SK-N-SH (cell line): Measurements from ENCODE around the gene CDH22. TPM values are rescaled to one million over a fixed set of nuclear protein-coding genes. Genes with fewer than 3 reads are reported as not detected.

Source experiments
- CTCF ChIA-PET: fragments of 300-600, 350-600 bp; formaldehyde crosslinking; extraction: SDS; loops from one replicate; lab custom pipeline; 2021; lab: Yijun Ruan, JAX
- POLR2A ChIA-PET: fragments of 350-600 bp; sonication (Branson Sonifier 250); formaldehyde crosslinking; extraction: SDS; loops from one replicate; lab custom pipeline; 2020; ENCODE audit warnings: antibody characterized with exemption, inconsistent platforms; lab: Yijun Ruan, JAX
- DNase-seq: peaks from one replicate; pipeline ENCODE4 v3.0.0; 2012
- H2AFZ ChIP-seq: fragments of 200-600 bp; sonication (generic); 2 replicates; pipeline ENCODE4 v1.8.1; 2016; ENCODE audit warnings: antibody characterized with exemption, mild to moderate bottlenecking, low read depth
- H3F3A ChIP-seq: fragments of 200-600 bp; sonication (generic); replicated peaks from 2 replicates; pipeline ENCODE3; 2016; ENCODE audit warnings: antibody characterized with exemption, mild to moderate bottlenecking; ENCODE audit not compliant: insufficient read depth
- H3K27ac ChIP-seq, 2 experiments: fragments of 200-500 bp in 1 of 2; fragments of 200-600 bp in 1 of 2; sonication (Bioruptor generic) in 1 of 2; sonication (generic), shearing (Covaris generic) in 1 of 2; 2 replicates each; pipeline versions ENCODE4 v1.5.1 to v1.6.1; 2014 to 2016; ENCODE audit warnings: low read depth in 2 of 2, inconsistent platforms in 1 of 2, low read length in 1 of 2, mild to moderate bottlenecking in 1 of 2, mixed read lengths in 1 of 2
- H3K27me3 ChIP-seq: fragments of 200-600 bp; sonication (generic), shearing (Covaris generic); 2 replicates; pipeline ENCODE4 v1.6.1; 2016; ENCODE audit warnings: mixed run types; ENCODE audit not compliant: insufficient read depth
- H3K36me3 ChIP-seq, 2 experiments: fragments of 200-500 bp in 1 of 2; fragments of 200-600 bp in 1 of 2; sonication (Bioruptor generic) in 1 of 2; sonication (generic) in 1 of 2; replicated peaks in 1 of 2; 2 replicates each; pipeline versions ENCODE3 to v1.5.1; 2014 to 2016; ENCODE audit warnings: low read length in 1 of 2, mild to moderate bottlenecking in 1 of 2; ENCODE audit not compliant: insufficient read depth in 2 of 2, control insufficient read depth in 1 of 2
- H3K4me1 ChIP-seq, 2 experiments: fragments of 200-500 bp in 1 of 2; fragments of 200-600 bp in 1 of 2; sonication (Bioruptor generic) in 1 of 2; sonication (generic), shearing (Covaris generic) in 1 of 2; 2 replicates each; pipeline versions ENCODE4 v1.5.1 to v1.6.1; 2014 to 2016; ENCODE audit warnings: low read depth in 1 of 2, low read length in 1 of 2, mixed run types in 1 of 2; ENCODE audit not compliant: insufficient read depth in 2 of 2, control insufficient read depth in 1 of 2
- H3K4me2 ChIP-seq: fragments of 200-600 bp; sonication (generic), shearing (Covaris generic); 2 replicates; pipeline ENCODE4 v1.6.1; 2017; ENCODE audit warnings: mixed run types
- H3K4me3 ChIP-seq, 2 experiments: fragments of 200-500 bp in 1 of 2; fragments of 200-600 bp in 1 of 2; sonication (Bioruptor generic) in 1 of 2; sonication (generic), shearing (Covaris generic) in 1 of 2; 2 replicates each; pipeline versions ENCODE4 v1.5.1 to v1.8.1; 2014 to 2016; ENCODE audit warnings: low read depth in 2 of 2, inconsistent platforms in 1 of 2, low read length in 1 of 2, mild to moderate bottlenecking in 1 of 2, mixed read lengths in 1 of 2, moderate library complexity in 1 of 2
- H3K79me2 ChIP-seq: fragments of 200-600 bp; sonication (generic); 2 replicates; pipeline ENCODE4 v1.8.1; 2017; ENCODE audit warnings: mild to moderate bottlenecking; ENCODE audit not compliant: insufficient read depth
- H3K9ac ChIP-seq: fragments of 200-600 bp; sonication (generic); 2 replicates; pipeline ENCODE4 v1.6.1; 2017; ENCODE audit warnings: mixed run types
- H3K9me2 ChIP-seq: fragments of 200-600 bp; sonication (generic); 2 replicates; pipeline ENCODE4 v1.6.1; 2017; ENCODE audit warnings: mixed run types
- H3K9me3 ChIP-seq: fragments of 200-600 bp; sonication (generic); 2 replicates; pipeline ENCODE4 v1.6.1; 2017; ENCODE audit warnings: mixed run types, mild to moderate bottlenecking, moderate library complexity
- H4K20me1 ChIP-seq: fragments of 200-600 bp; sonication (generic); 2 replicates; pipeline ENCODE4 v1.6.1; 2017; ENCODE audit warnings: mild to moderate bottlenecking, mixed run types; ENCODE audit not compliant: insufficient read depth
- CHD2 ChIP-seq: fragments of 150-350 bp; IDR thresholded peaks from 2 replicates; pipeline ENCODE4 v1.6.1; 2018; ENCODE audit warnings: low read length; ENCODE audit not compliant: partially characterized antibody
- EP300 ChIP-seq, 2 experiments: IDR thresholded peaks; 2 replicates each; pipeline versions ENCODE4 v1.4.0 to v1.6.1; 2012; ENCODE audit warnings: borderline replicate concordance in 1 of 2, low read depth in 1 of 2, low read length in 1 of 2
- EZH2phosphoT487 ChIP-seq: fragments of 200-600 bp; sonication (generic); IDR thresholded peaks from 2 replicates; pipeline ENCODE4 v1.6.1; 2017; ENCODE audit warnings: low read depth, mixed run types, mild to moderate bottlenecking, antibody characterized with exemption, moderate library complexity, borderline replicate concordance
- FOSL2 ChIP-seq: IDR thresholded peaks from 2 replicates; pipeline ENCODE4 v1.4.0; 2012; ENCODE audit warnings: low read depth, mild to moderate bottlenecking, moderate library complexity, borderline replicate concordance
- FOXM1 ChIP-seq: IDR thresholded peaks from 2 replicates; pipeline ENCODE4 v1.4.0; 2012; ENCODE audit warnings: low read depth, mild to moderate bottlenecking
- GABPA ChIP-seq: IDR thresholded peaks from 2 replicates; pipeline ENCODE4 v1.4.0; 2012; ENCODE audit warnings: low read depth, mild to moderate bottlenecking
- JUND ChIP-seq: IDR thresholded peaks from 2 replicates; pipeline ENCODE4 v1.4.0; 2012
- MEF2A ChIP-seq: IDR thresholded peaks from 2 replicates; pipeline ENCODE4 v1.4.0; 2012; ENCODE audit warnings: low read depth, borderline replicate concordance
- NFIC ChIP-seq: IDR thresholded peaks from 2 replicates; pipeline ENCODE4 v1.4.0; 2012; ENCODE audit warnings: borderline replicate concordance
- POLR2AphosphoS5 ChIP-seq: IDR thresholded peaks from 2 replicates; pipeline ENCODE4 v1.6.1; 2012; ENCODE audit warnings: low read depth, low read length
- RAD21 ChIP-seq: IDR thresholded peaks from 2 replicates; pipeline ENCODE4 v1.6.1; 2012; ENCODE audit warnings: mild to moderate bottlenecking, low read length
- RCOR1 ChIP-seq: fragments of 150-350 bp; IDR thresholded peaks from 2 replicates; pipeline ENCODE4 v1.6.1; 2017; ENCODE audit warnings: antibody characterized with exemption, low read length
- YY1 ChIP-seq: IDR thresholded peaks from 2 replicates; pipeline ENCODE4 v1.4.0; 2012; ENCODE audit warnings: low read depth, mild to moderate bottlenecking
- WGBS: methylation state at CpG from one replicate; pipeline ENCODE4 v1.1.6; 2017; ENCODE audit warnings: low lambda C conversion rate; 5-methylcytosine and 5-hydroxymethylcytosine counted together
- polyA plus RNA-seq, 3 experiments: library from polyadenylated mRNA; depleted of rRNA; stranded (reverse); fragments of >200 nt; gene quantifications; 2 replicates each; pipeline ENCODE4 v1.2.3, GENCODE V29; 2012
- TF ChIP-seq, protein P1 (sequence below): IDR thresholded peaks from 2 replicates; pipeline ENCODE4 v1.4.0; 2012; ENCODE audit warnings: low read depth
- TF ChIP-seq, protein P2 (sequence below): IDR thresholded peaks from 2 replicates; pipeline ENCODE4 v1.4.0; 2012; ENCODE audit warnings: low read depth, borderline replicate concordance
- TF ChIP-seq, protein P3 (sequence below): IDR thresholded peaks from 2 replicates; pipeline ENCODE4; 2012
- TF ChIP-seq, protein P4 (sequence below): fragments of 150-350 bp; IDR thresholded peaks from 2 replicates; pipeline ENCODE4 v1.6.1; 2016; ENCODE audit warnings: mild to moderate bottlenecking, low read depth, low read length
- TF ChIP-seq, protein P5 (sequence below): IDR thresholded peaks from 2 replicates; pipeline ENCODE4 v1.4.0; 2012; ENCODE audit warnings: low read depth, borderline replicate concordance
- TF ChIP-seq, protein P6 (sequence below): IDR thresholded peaks from 2 replicates; pipeline ENCODE4 v1.6.1; 2012; ENCODE audit warnings: mild to moderate bottlenecking, low read depth, low read length, moderate library complexity

CDH22 gene
- polyA plus RNA-seq, 1 of the 3 experiments (the other 2 are of a cell fraction) = not detected

DNA sequence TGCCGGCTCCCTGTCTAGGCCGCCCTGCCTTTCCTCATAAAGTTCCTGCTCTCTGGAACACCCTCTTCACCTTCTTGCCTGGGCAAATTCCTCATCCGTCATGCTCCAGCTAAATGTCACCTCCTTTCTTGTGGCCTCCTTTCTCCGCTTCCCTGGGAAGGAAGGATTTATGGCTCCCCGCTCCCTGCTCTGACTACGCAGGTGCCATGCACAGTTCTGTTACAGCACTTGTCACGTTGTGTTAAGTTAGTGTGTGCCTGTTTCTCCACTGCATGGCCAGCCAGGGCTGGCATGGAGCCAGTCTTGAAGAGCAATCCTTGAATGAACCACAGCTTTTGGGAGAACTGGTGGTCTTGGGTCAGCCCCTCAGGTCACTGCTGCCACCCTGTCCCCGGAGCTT is 128.4 kb downstream of the CDH22 start (continued):
- no peak for TF ChIP-seq EZH2phosphoT487
- TF ChIP-seq, all 33 proteins: peak for 0

DNA sequence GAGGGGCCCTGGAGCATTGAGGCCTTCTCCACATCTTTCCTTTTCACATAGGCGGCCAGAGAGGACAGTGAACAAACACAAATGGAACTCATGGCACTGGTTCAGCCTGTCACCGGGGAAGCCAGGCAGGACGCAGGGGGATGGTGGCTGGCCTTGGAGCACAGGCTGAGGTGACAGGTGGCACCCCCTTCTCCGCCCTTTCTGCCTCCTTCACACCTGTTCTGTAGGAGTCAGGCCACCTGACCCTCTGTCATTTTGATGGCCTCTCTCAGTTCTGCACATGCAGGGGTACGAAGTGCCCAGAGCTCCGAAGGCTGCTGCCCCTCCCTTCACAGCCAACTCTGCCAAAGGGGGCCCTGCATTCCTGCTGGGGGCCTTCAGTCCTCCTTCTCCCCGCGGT is 129.4 kb downstream of the CDH22 start:
- TF ChIP-seq CHD2 (no peak), EZH2phosphoT487 (no peak), FOXM1 (no peak), RCOR1 (no peak), RAD21 (no peak), POLR2AphosphoS5 (no peak), NFIC (no peak), GABPA (no peak), YY1 (no peak), MEF2A (no peak), JUND (no peak), EP300 (IDR thresholded peaks at IDR 0.05; ENCODE audit: borderline replicate concordance in 1 of 2, low read depth in 1 of 2, low read length in 1 of 2) (no peak), FOSL2 (no peak)
- TF ChIP-seq, protein P1, sequence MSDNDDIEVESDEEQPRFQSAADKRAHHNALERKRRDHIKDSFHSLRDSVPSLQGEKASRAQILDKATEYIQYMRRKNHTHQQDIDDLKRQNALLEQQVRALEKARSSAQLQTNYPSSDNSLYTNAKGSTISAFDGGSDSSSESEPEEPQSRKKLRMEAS = no peak
- TF ChIP-seq, protein P2, sequence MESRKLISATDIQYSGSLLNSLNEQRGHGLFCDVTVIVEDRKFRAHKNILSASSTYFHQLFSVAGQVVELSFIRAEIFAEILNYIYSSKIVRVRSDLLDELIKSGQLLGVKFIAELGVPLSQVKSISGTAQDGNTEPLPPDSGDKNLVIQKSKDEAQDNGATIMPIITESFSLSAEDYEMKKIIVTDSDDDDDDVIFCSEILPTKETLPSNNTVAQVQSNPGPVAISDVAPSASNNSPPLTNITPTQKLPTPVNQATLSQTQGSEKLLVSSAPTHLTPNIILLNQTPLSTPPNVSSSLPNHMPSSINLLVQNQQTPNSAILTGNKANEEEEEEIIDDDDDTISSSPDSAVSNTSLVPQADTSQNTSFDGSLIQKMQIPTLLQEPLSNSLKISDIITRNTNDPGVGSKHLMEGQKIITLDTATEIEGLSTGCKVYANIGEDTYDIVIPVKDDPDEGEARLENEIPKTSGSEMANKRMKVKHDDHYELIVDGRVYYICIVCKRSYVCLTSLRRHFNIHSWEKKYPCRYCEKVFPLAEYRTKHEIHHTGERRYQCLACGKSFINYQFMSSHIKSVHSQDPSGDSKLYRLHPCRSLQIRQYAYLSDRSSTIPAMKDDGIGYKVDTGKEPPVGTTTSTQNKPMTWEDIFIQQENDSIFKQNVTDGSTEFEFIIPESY = no peak
- TF ChIP-seq, protein P3, sequence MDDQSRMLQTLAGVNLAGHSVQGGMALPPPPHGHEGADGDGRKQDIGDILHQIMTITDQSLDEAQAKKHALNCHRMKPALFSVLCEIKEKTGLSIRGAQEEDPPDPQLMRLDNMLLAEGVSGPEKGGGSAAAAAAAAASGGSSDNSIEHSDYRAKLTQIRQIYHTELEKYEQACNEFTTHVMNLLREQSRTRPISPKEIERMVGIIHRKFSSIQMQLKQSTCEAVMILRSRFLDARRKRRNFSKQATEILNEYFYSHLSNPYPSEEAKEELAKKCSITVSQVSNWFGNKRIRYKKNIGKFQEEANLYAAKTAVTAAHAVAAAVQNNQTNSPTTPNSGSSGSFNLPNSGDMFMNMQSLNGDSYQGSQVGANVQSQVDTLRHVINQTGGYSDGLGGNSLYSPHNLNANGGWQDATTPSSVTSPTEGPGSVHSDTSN = no peak
- TF ChIP-seq, protein P4, sequence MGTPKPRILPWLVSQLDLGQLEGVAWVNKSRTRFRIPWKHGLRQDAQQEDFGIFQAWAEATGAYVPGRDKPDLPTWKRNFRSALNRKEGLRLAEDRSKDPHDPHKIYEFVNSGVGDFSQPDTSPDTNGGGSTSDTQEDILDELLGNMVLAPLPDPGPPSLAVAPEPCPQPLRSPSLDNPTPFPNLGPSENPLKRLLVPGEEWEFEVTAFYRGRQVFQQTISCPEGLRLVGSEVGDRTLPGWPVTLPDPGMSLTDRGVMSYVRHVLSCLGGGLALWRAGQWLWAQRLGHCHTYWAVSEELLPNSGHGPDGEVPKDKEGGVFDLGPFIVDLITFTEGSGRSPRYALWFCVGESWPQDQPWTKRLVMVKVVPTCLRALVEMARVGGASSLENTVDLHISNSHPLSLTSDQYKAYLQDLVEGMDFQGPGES = no peak
- TF ChIP-seq, protein P5, sequence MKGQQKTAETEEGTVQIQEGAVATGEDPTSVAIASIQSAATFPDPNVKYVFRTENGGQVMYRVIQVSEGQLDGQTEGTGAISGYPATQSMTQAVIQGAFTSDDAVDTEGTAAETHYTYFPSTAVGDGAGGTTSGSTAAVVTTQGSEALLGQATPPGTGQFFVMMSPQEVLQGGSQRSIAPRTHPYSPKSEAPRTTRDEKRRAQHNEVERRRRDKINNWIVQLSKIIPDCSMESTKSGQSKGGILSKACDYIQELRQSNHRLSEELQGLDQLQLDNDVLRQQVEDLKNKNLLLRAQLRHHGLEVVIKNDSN = no peak
- TF ChIP-seq, protein P6, sequence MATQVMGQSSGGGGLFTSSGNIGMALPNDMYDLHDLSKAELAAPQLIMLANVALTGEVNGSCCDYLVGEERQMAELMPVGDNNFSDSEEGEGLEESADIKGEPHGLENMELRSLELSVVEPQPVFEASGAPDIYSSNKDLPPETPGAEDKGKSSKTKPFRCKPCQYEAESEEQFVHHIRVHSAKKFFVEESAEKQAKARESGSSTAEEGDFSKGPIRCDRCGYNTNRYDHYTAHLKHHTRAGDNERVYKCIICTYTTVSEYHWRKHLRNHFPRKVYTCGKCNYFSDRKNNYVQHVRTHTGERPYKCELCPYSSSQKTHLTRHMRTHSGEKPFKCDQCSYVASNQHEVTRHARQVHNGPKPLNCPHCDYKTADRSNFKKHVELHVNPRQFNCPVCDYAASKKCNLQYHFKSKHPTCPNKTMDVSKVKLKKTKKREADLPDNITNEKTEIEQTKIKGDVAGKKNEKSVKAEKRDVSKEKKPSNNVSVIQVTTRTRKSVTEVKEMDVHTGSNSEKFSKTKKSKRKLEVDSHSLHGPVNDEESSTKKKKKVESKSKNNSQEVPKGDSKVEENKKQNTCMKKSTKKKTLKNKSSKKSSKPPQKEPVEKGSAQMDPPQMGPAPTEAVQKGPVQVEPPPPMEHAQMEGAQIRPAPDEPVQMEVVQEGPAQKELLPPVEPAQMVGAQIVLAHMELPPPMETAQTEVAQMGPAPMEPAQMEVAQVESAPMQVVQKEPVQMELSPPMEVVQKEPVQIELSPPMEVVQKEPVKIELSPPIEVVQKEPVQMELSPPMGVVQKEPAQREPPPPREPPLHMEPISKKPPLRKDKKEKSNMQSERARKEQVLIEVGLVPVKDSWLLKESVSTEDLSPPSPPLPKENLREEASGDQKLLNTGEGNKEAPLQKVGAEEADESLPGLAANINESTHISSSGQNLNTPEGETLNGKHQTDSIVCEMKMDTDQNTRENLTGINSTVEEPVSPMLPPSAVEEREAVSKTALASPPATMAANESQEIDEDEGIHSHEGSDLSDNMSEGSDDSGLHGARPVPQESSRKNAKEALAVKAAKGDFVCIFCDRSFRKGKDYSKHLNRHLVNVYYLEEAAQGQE = no peak
- TF ChIP-seq, all 33 proteins: peak for 0
- H3K9ac ChIP-seq = no peak overlapping the region
- CTCF ChIA-PET = interaction anchor here (0.7 to 20.8 kb wide), 5 partner anchors 27 to 203 kb away, joined by 3 to 347 read pairs (median 10); no protein-coding TSS in a partner anchor
- H3K9me2 ChIP-seq = no peaks in the 10 kb centered on the region
- 13% methylated on average over 1 of the region's 8 CpGs for WGBS
- no peak for DNase-seq
- POLR2A ChIA-PET = no interaction called here
- peaks cover 4% of the 10 kb centered on the region; the same call in 1 of the 2 replicates for H3K27me3 ChIP-seq
- H3K4me1 ChIP-seq = peaks cover 0 to 15% of the 10 kb centered on the region in 2 experiments; a peak in 1 of 4 replicates
- H3K79me2 ChIP-seq = no peaks in the 10 kb centered on the region
- H3K4me3 ChIP-seq = no peak overlapping the region
- H3K9me3 ChIP-seq = no peaks in the 10 kb centered on the region
- H4K20me1 ChIP-seq = no peaks in the 10 kb centered on the region
- H3K27ac ChIP-seq = no peak overlapping the region
- H3F3A ChIP-seq = no peaks in the 10 kb centered on the region
- no peak overlapping the region for H3K4me2 ChIP-seq
- H3K36me3 ChIP-seq = no peaks in the 10 kb centered on the region
- H2AFZ ChIP-seq = no peak overlapping the region
